HL-60 (cell line): ENCODE measurements around the gene ZNF579.
A peak's percentile ranks its signal among the peaks of the same experiment; 100 is the strongest.

Experiments used
- DNase-seq, 2 experiments: peaks; one replicate each; pipeline ENCODE4 v3.0.0-alpha.2; 2010 to 2020; ENCODE audit warnings: low read depth in 1 of 2, low spot score in 1 of 2
- H3K27ac ChIP-seq: fragments of 250-450 bp; sonication (Bioruptor Pico); replicated peaks from 2 replicates; pipeline ENCODE4 v1.5.1; 2020; ENCODE audit warnings: mild to moderate bottlenecking, moderate library complexity
- H3K27me3 ChIP-seq: fragments of 250-450 bp; sonication (Bioruptor Pico); 2 replicates; pipeline ENCODE4 v1.5.1; 2021; ENCODE audit warnings: mild to moderate bottlenecking, moderate library complexity; ENCODE audit not compliant: insufficient read depth, poor library complexity, severe bottlenecking
- H3K4me3 ChIP-seq: replicated peaks from 2 replicates; pipeline ENCODE4 v1.5.1; 2011; ENCODE audit warnings: mild to moderate bottlenecking, control low read depth, low read length; ENCODE audit not compliant: insufficient read depth
- GABPA ChIP-seq: IDR thresholded peaks from 2 replicates; pipeline ENCODE4 v1.6.1; 2012; ENCODE audit warnings: low read depth
- POLR2AphosphoS5 ChIP-seq: IDR thresholded peaks from 2 replicates; pipeline ENCODE4 v1.6.1; 2012; ENCODE audit warnings: low read depth
- REST ChIP-seq: IDR thresholded peaks from 2 replicates; pipeline ENCODE4 v1.6.1; 2012; ENCODE audit warnings: low read depth; ENCODE audit not compliant: insufficient replicate concordance
- SPI1 ChIP-seq: IDR thresholded peaks from 2 replicates; pipeline ENCODE4 v1.6.1; 2012; ENCODE audit warnings: low read depth, mild to moderate bottlenecking, borderline replicate concordance
- TF ChIP-seq, protein P1 (sequence below): IDR thresholded peaks from one replicate; pipeline ENCODE4 v1.5.1; 2011; ENCODE audit warnings: low read length, control low read depth, inconsistent platforms; ENCODE audit not compliant: insufficient read depth

ZNF579 gene

DNA sequence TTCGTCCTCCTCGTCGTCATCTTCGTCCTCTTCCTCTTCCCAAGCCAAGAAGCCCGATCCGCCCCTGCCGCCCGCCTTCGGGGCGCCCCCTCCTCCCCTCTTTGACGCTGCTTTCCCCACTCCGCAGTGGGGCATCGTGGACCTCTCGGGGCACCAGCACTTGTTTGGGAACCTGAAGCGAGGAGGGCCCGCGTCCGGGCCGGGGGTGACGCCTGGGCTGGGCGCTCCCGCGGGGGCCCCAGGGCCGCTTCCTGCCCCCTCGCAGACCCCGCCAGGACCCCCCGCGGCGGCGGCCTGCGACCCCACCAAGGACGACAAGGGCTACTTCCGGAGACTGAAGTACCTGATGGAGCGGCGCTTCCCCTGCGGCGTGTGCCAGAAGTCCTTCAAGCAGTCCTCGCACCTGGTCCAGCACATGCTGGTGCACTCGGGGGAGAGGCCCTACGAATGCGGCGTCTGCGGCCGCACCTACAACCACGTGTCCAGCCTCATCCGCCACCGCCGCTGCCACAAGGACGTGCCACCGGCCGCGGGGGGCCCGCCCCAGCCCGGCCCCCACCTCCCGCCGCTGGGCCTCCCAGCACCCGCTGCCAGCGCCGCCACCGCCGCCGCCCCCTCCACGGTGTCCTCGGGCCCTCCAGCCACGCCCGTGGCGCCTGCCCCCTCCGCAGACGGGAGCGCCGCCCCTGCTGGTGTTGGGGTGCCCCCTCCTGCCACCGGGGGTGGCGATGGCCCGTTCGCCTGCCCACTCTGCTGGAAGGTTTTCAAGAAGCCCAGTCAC, 33.5 kb upstream of the ZNF579 start:
- no peaks in the 10 kb centered on the region for H3K27me3 ChIP-seq
- no peak for DNase-seq
- H3K4me3 ChIP-seq = no peak overlapping the region
- H3K27ac ChIP-seq = no peak overlapping the region
- TF ChIP-seq SPI1 (no peak), GABPA (no peak), REST (no peak), POLR2AphosphoS5 (no peak)
- TF ChIP-seq, protein P1, sequence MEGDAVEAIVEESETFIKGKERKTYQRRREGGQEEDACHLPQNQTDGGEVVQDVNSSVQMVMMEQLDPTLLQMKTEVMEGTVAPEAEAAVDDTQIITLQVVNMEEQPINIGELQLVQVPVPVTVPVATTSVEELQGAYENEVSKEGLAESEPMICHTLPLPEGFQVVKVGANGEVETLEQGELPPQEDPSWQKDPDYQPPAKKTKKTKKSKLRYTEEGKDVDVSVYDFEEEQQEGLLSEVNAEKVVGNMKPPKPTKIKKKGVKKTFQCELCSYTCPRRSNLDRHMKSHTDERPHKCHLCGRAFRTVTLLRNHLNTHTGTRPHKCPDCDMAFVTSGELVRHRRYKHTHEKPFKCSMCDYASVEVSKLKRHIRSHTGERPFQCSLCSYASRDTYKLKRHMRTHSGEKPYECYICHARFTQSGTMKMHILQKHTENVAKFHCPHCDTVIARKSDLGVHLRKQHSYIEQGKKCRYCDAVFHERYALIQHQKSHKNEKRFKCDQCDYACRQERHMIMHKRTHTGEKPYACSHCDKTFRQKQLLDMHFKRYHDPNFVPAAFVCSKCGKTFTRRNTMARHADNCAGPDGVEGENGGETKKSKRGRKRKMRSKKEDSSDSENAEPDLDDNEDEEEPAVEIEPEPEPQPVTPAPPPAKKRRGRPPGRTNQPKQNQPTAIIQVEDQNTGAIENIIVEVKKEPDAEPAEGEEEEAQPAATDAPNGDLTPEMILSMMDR = no peak

- no peak for DNase-seq
- TF ChIP-seq, protein P1 = no peak
- TF ChIP-seq GABPA (no peak), REST (no peak), SPI1 (no peak), POLR2AphosphoS5 (no peak)
- Histone ChIP-seq H3K27me3 (no peaks in the 10 kb centered on the region), H3K27ac (no peak overlapping the region), H3K4me3 (no peak overlapping the region)
These were observed 32.7 kb upstream of the ZNF579 start for GRCh38 chr19:55613396-55613795.

DNA sequence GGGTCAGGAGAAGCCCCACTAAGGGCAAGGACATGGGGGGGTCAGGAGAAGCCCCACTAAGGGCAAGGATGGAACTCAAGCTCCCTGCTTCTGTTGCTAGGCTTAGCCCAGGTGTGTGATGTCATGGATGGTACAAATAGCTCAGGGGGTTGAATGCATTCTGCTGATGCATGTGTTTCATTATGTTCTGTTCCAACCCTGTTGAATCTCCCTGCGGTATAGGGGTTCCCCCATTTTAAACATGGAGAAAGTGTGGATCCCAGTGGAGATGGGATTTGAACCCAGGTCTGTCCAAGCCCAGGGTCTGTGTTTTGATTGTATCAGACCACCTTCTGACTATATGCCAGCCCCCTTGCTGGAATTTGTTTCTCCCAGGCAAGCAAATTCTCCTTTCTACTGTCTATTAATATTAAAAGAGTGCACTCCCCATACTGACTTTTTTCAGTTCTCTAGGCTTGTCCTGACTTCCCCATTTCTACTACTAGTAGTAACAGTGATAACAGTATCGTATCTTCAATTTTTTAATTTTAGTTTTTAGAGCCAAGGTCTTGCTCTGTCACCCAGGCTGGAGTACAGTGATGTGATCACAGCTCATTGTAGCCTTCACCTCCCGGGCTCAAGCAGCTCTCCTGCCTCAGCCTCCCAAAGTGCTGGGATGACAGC, 31.5 kb upstream of the ZNF579 start:
- no peak overlapping the region for H3K4me3 ChIP-seq
- no peak overlapping the region for H3K27ac ChIP-seq
- DNase-seq = no peak
- TF ChIP-seq POLR2AphosphoS5 (no peak), SPI1 (peak; percentile 82), REST (no peak), GABPA (no peak)
- TF ChIP-seq, protein P1 = no peak
- no peaks in the 10 kb centered on the region for H3K27me3 ChIP-seq
